ENCODE measurements around the gene IFIT1B.

IFIT1B gene

GRCh38 chr10:89414146-89414878 lies 36.5 kb downstream of the IFIT1B start, which contains the start of gene IFIT5:
IFIT5 (plus strand) TSS chr10:89414568; CDS start chr10:89414799, 231 bp downstream.
- peak; percentile 47 to 48 for DNase-seq

GRCh38 chr10:89414879-89415821 lies 37.3 kb downstream of the IFIT1B start:
- DNase-seq: peak; percentile 29 to 30

- DNase-seq: no peak
These were observed 38.6 kb downstream of the IFIT1B start for GRCh38 chr10:89416465-89416864.

- no peak for DNase-seq
These were observed 41.7 kb downstream of the IFIT1B start for GRCh38 chr10:89419548-89419947.

GRCh38 chr10:89421018-89421476 lies 43.2 kb downstream of the IFIT1B start:
- no peak for DNase-seq

- no peak for DNase-seq
These were observed 47.1 kb downstream of the IFIT1B start for GRCh38 chr10:89425000-89425399.

- no peak for DNase-seq
These were observed 48.5 kb downstream of the IFIT1B start for GRCh38 chr10:89426230-89426868.

GRCh38 chr10:89427629-89428028 lies 49.8 kb downstream of the IFIT1B start:
- no peak for DNase-seq

- no peak for DNase-seq
These were observed 51.0 kb downstream of the IFIT1B start for GRCh38 chr10:89428877-89429276.

GRCh38 chr10:89431977-89432376 lies 54.1 kb downstream of the IFIT1B start:
- DNase-seq: no peak
